Fibroblast of pulmonary artery (primary cell): ENCODE data around the gene PKD1L1.

ENCODE experiments used
- DNase-seq: peaks from one replicate; pipeline ENCODE4 v3.0.0-alpha.2; 2010; ENCODE audit warnings: low read depth
- H3K4me3 ChIP-seq: replicated peaks from 2 replicates; pipeline ENCODE4 v1.5.1; 2011; ENCODE audit warnings: low read depth, mild to moderate bottlenecking, control low read depth, low read length, moderate library complexity
- CTCF ChIP-seq: IDR thresholded peaks from 2 replicates; pipeline ENCODE4 v1.5.1; 2011; ENCODE audit warnings: mild to moderate bottlenecking, control low read depth, low read length, inconsistent platforms; ENCODE audit errors: missing control alignments

Gene PKD1L1

DNA sequence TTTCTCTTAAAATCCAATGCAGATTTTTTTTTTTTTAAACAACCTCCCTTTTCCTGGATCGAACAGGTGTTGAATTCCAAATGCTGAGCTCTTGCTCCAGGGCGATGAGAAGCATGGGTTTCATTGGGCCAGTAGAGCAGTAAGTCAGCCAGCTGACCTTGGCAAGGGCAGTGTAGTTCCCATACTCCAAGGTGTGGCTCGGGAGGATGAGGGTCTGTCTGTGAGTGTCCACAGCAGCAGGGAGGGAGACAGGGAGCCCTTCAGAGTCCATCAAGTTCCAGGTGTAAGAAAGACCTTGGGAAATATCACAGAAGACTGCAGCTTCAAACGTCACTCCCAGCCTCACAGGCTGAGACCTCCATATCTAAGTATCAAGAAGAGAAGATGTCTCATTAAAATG is 50.4 kb downstream of the PKD1L1 start:
- DNase-seq: no peak
- H3K4me3 ChIP-seq: no peak overlapping the region
- no peak for TF ChIP-seq CTCF

- TF ChIP-seq CTCF: no peak
- H3K4me3 ChIP-seq: no peak overlapping the region
- no peak for DNase-seq
These were observed 51.4 kb downstream of the PKD1L1 start for GRCh38 chr7:47896809-47897423.

DNA sequence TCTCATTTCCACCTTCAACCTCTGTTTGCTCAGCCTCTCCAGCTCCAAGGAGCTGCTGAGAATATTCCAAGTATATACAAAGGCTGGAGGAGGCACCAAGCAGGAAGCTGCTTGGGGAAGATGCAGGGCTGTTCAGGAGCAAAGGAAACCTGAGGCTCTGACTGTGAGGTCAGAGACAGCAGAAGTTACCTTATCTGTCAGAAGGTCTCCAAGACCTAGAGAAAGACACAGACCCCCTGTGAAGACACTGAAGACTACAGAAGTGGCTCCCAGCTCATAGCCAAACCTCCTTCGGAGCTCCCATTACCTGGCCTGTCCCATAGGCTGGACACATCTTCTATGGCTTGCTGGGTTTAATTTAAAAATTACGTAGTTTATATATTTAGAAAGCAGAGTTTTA is 53.2 kb downstream of the PKD1L1 start:
- no peak for TF ChIP-seq CTCF
- no peak for DNase-seq
- H3K4me3 ChIP-seq: no peak overlapping the region

- no peak overlapping the region for H3K4me3 ChIP-seq
- DNase-seq: no peak
- no peak for TF ChIP-seq CTCF
These were observed 54.4 kb downstream of the PKD1L1 start for GRCh38 chr7:47893721-47894365.

GRCh38 chr7:47893238-47893637 is 55.0 kb downstream of the PKD1L1 start:
- TF ChIP-seq CTCF: peak; percentile 11
- no peak overlapping the region for H3K4me3 ChIP-seq
- DNase-seq: no peak

- no peak overlapping the region for H3K4me3 ChIP-seq
- TF ChIP-seq CTCF: no peak
- DNase-seq: no peak
These were observed 57.7 kb downstream of the PKD1L1 start for GRCh38 chr7:47890606-47891005.

- no peak for DNase-seq
- no peak for TF ChIP-seq CTCF
- H3K4me3 ChIP-seq: no peak overlapping the region
These were observed 58.1 kb downstream of the PKD1L1 start for GRCh38 chr7:47890125-47890524.
